GM18517 (cell line): ENCODE results near the gene ZNF337.
"Not testable (repeated sequence)": the region's sequence is repeated elsewhere in the genome, so short reads cannot be mapped to it uniquely, and the experiment has no call there.

Experiments
- ATAC-seq: cut with Tn5 transposase; IDR thresholded peaks from one replicate; pipeline ENCODE4 v1.9.1; 2021; ENCODE audit warnings: mild to moderate bottlenecking, moderate library complexity; ENCODE audit not compliant: unreplicated experiment

The ZNF337 gene

GRCh38 chr20:25630615-25631014 is 66.0 kb downstream of the ZNF337 start:
- not testable (repeated sequence) for ATAC-seq

GRCh38 chr20:25629816-25630499 is 66.7 kb downstream of the ZNF337 start:
- ATAC-seq = no peak

GRCh38 chr20:25626779-25627178 is 69.9 kb downstream of the ZNF337 start:
- ATAC-seq = no peak

- ATAC-seq = no peak
Measured at GRCh38 chr20:25624500-25624939, 72.1 kb downstream of the ZNF337 start.
